ENCODE results near the gene PTPRR.

GRCh38 chr12:70640901-70641300 lies 279.6 kb downstream of the PTPRR start:
- TF ChIP-seq CTCF (IDR thresholded peaks at IDR 0.05) (no peak), POLR2A (IDR thresholded peaks at IDR 0.05) (no peak)

Measured in body of pancreas (tissue), 4 donors.